ENCODE measurements around the gene SLC35F2. TPM values are rescaled to one million over a fixed set of nuclear protein-coding genes. Genes with fewer than 3 reads are reported as not detected.
"Not testable (repeated sequence)": the region's sequence is repeated elsewhere in the genome, so short reads cannot be mapped to it uniquely, and the experiment has no call there.

The SLC35F2 gene
- polyA plus RNA-seq, 4 donors = 10.3 to 21.5 (median 13.3) TPM

DNA sequence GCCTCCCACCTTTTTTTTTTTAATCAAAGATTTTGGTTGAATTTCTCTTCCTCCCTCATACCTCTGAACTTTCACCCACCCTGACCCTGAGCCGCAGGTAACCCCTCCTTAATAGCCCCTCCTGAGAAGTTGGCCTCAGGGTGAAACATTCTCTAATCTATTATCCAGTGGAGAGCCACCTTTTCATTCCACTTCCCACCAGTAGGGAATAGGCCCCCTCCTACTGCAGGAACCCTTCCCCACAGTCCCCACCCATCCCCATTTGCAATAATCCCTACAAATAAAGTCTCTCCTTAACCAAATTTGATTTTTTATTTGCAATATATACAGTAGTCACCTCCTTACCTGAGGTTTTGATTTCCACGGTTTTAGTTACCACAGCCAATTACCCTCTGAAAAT lies 2.1 kb upstream of the SLC35F2 start:
- FAIRE-seq (no peak), DNase-seq (no peak)
- Histone ChIP-seq H3K9me3 (ENCODE audit: control insufficient read depth in 2 of 2, insufficient read depth in 1 of 2, low read depth in 1 of 2, low read length in 1 of 2) (no peaks in the 10 kb centered on the region), H3K27ac (ENCODE audit: low read depth in 1 of 3, low read length in 2 of 3) (peak overlapping the region in 1 of 3 donors; percentile 34), H3K4me1 (ENCODE audit: control insufficient read depth in 3 of 3, insufficient read depth in 2 of 3, low read depth in 1 of 3, low read length in 2 of 3) (peaks cover 0 to 1% (median 0%) of the 10 kb centered on the region in 3 donors), H3K36me3 (ENCODE audit: control insufficient read depth in 3 of 3, insufficient read depth in 2 of 3, low read depth in 1 of 3, low read length in 3 of 3) (no peaks in the 10 kb centered on the region), H3K4me3 (ENCODE audit: low read depth in 1 of 3, low read length in 3 of 3) (no peak overlapping the region), H3K27me3 (ENCODE audit: control insufficient read depth in 3 of 3, insufficient read depth in 3 of 3, low read length in 3 of 3) (peaks cover 0 to 9% (median 0%) of the 10 kb centered on the region in 3 donors)
- 71 to 76% (median 73%) methylated on average over 2 of the region's 2 CpGs for WGBS, 3 donors

DNA sequence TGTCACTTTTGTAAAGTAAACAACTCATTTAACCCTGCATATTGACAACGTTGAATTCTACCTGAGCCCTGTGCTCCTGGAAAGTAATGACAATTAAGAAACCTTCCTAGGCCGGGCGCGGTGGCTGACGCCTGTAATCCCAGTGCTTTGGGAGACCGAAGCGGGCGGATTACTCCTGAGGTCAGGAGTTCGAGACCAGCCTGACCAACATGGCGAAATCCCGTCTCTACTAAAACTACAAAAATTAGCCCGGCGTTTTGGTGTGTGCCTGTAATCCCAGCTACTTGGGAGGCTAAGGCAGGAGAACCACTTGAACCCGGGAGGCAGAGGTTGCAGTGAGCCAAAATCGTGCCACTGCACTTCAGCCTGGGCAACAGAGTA lies 1.6 kb upstream of the SLC35F2 start:
- H3K4me3 ChIP-seq (ENCODE audit: low read depth in 1 of 3, low read length in 3 of 3); H3K4me1 ChIP-seq (ENCODE audit: control insufficient read depth in 3 of 3, insufficient read depth in 2 of 3, low read depth in 1 of 3, low read length in 2 of 3); FAIRE-seq; H3K27me3 ChIP-seq (ENCODE audit: control insufficient read depth in 3 of 3, insufficient read depth in 3 of 3, low read length in 3 of 3); DNase-seq; H3K36me3 ChIP-seq (ENCODE audit: control insufficient read depth in 3 of 3, insufficient read depth in 2 of 3, low read depth in 1 of 3, low read length in 3 of 3); H3K9me3 ChIP-seq (ENCODE audit: control insufficient read depth in 2 of 2, insufficient read depth in 1 of 2, low read depth in 1 of 2, low read length in 1 of 2): not testable (repeated sequence)
- H3K27ac ChIP-seq (ENCODE audit: low read depth in 1 of 3, low read length in 2 of 3) = peak overlapping the region in 1 of 3 donors; percentile 60
- WGBS, 3 donors = 78 to 83% (median 82%) methylated on average over 15 of the region's 15 CpGs

DNA sequence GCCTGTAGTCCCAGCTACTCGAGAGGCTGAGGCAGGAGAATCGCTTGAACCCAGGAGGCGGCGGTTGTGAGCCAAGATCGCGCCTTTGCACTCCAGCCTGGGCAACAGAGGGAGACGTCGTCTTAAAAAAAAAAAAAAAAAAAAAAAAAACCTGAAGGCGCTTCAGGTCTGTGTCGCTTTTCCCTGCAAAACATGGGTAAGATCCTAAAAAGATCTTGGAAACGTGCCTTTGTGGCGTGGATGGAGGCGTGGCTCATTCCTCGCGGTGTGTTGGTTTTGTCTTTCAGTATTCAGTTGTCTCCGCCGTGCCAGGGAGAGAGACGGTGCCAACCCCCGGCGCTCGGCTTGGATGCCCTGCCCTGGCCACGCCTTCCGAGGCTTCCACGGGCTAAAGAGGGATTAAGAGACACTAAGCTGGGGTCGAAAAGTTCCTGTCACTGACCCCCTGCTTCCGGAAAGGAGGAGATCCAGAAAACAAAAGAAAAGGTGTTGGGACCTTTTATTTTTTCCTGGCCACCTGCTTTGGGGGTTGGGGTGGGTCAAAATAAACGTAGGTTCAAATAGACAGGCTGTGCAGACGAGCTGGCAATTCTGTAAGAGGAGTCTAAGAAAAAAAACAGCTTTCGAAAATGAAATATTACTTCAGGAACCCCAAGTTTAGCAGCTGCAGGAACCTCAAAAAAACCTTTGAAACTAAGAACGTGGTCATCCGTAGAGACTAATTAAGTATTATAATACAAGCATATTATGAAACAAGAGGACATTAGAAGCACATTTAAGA lies 1.1 kb upstream of the SLC35F2 start:
- 1 to 3% (median 1%) methylated on average over 31 of the region's 31 CpGs for WGBS, 3 donors
- H3K36me3 ChIP-seq (ENCODE audit: control insufficient read depth in 3 of 3, insufficient read depth in 2 of 3, low read depth in 1 of 3, low read length in 3 of 3) = no peaks in the 10 kb centered on the region
- H3K27ac ChIP-seq (ENCODE audit: low read depth in 1 of 3, low read length in 2 of 3) = peak overlapping the region in 2 of 3 donors; percentile 37 to 84
- peaks cover 0 to 3% (median 0%) of the 10 kb centered on the region in 3 donors for H3K4me1 ChIP-seq (ENCODE audit: control insufficient read depth in 3 of 3, insufficient read depth in 2 of 3, low read depth in 1 of 3, low read length in 2 of 3)
- peaks cover 0 to 9% (median 0%) of the 10 kb centered on the region in 3 donors for H3K27me3 ChIP-seq (ENCODE audit: control insufficient read depth in 3 of 3, insufficient read depth in 3 of 3, low read length in 3 of 3)
- DNase-seq = peak; percentile 44 to 51
- H3K9me3 ChIP-seq (ENCODE audit: control insufficient read depth in 2 of 2, insufficient read depth in 1 of 2, low read depth in 1 of 2, low read length in 1 of 2) = no peaks in the 10 kb centered on the region
- no peak for FAIRE-seq
- peak overlapping the region in 2 of 3 donors; percentile 74 to 87 for H3K4me3 ChIP-seq (ENCODE audit: low read depth in 1 of 3, low read length in 3 of 3)

DNA sequence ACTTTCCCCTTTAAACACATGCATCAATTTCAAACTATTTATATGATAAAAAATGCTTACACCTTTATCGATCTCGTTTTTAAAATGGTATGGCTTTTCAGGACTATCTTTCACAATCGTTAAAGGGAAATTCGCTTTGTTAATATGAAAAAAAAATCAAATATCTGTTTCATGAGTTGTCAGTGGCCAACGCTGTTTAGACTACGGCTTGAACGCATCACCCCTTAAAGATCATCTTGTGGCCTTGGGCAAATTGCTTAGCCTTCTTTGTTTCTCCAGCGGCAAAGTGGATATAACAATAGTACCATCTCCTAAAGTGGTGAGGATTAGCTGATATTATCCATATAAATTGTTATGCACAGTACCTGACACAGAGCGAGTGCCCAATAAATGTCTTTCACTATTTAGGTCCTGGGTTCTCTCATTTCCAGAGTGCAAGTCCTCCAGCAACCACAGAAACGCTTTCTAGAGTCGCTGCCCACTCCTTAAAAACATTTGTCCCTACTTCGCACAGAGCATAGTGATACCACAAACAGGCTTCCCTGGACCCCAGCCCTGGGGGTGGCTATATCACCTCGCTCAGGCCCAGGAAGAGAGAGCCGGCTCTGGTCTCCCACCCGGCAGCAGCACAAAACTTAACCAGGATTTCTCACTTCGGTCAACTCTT lies 904 bp downstream of the SLC35F2 start:
- Histone ChIP-seq H3K27ac (ENCODE audit: low read depth in 1 of 3, low read length in 2 of 3) (peak overlapping the region; percentile 68 to 84 (median 74)), H3K4me1 (ENCODE audit: control insufficient read depth in 3 of 3, insufficient read depth in 2 of 3, low read depth in 1 of 3, low read length in 2 of 3) (peaks cover 0 to 3% (median 0%) of the 10 kb centered on the region in 3 donors), H3K27me3 (ENCODE audit: control insufficient read depth in 3 of 3, insufficient read depth in 3 of 3, low read length in 3 of 3) (peaks cover 0 to 9% (median 0%) of the 10 kb centered on the region in 3 donors), H3K4me3 (ENCODE audit: low read depth in 1 of 3, low read length in 3 of 3) (peak overlapping the region; percentile 63 to 87 (median 74)), H3K9me3 (ENCODE audit: control insufficient read depth in 2 of 2, insufficient read depth in 1 of 2, low read depth in 1 of 2, low read length in 1 of 2) (no peaks in the 10 kb centered on the region), H3K36me3 (ENCODE audit: control insufficient read depth in 3 of 3, insufficient read depth in 2 of 3, low read depth in 1 of 3, low read length in 3 of 3) (no peaks in the 10 kb centered on the region)
- FAIRE-seq (no peak), DNase-seq (peak in 1 of 2 donors; percentile 58)
- 10 to 33% (median 15%) methylated on average over 16 of the region's 16 CpGs for WGBS, 3 donors

DNA sequence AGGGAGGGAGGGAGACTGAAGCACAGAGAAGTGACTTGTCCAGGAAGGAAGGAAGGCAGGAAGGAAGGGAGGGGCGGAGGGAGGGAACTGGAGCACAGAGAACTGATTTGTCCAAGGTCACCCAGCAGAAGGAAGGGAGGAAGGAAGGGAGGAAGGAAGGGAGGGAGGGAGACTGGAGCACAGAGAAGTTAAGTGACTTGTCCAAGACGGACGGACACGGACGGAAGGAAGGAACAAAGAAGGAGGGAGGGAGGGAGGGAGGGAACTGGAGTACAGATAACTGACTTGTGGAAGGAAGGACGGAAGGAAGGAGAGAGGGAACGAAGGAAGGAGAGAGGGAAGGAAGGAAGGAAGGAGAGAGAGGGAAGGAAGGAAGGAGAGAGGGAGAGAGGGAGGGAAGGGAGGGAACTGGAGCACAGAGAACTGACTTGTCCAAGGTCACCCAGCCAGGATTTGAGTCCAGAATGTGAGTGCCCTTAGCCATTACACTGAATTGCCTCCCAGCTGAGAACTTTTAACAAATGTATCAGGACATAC lies 1.5 kb downstream of the SLC35F2 start:
- H3K4me3 ChIP-seq (ENCODE audit: low read depth in 1 of 3, low read length in 3 of 3) = peak overlapping the region in 1 of 3 donors; percentile 87
- H3K27me3 ChIP-seq (ENCODE audit: control insufficient read depth in 3 of 3, insufficient read depth in 3 of 3, low read length in 3 of 3) = peaks cover 0 to 9% (median 0%) of the 10 kb centered on the region in 3 donors
- H3K9me3 ChIP-seq (ENCODE audit: control insufficient read depth in 2 of 2, insufficient read depth in 1 of 2, low read depth in 1 of 2, low read length in 1 of 2) = no peaks in the 10 kb centered on the region
- no peak for FAIRE-seq
- H3K4me1 ChIP-seq (ENCODE audit: control insufficient read depth in 3 of 3, insufficient read depth in 2 of 3, low read depth in 1 of 3, low read length in 2 of 3) = peaks cover 0 to 3% (median 0%) of the 10 kb centered on the region in 3 donors
- peak overlapping the region in 2 of 3 donors; percentile 41 to 65 for H3K27ac ChIP-seq (ENCODE audit: low read depth in 1 of 3, low read length in 2 of 3)
- no peaks in the 10 kb centered on the region for H3K36me3 ChIP-seq (ENCODE audit: control insufficient read depth in 3 of 3, insufficient read depth in 2 of 3, low read depth in 1 of 3, low read length in 3 of 3)
- 7 to 35% (median 30%) methylated on average over 7 of the region's 7 CpGs for WGBS, 3 donors
- peak in 1 of 2 donors; percentile 82 for DNase-seq

DNA sequence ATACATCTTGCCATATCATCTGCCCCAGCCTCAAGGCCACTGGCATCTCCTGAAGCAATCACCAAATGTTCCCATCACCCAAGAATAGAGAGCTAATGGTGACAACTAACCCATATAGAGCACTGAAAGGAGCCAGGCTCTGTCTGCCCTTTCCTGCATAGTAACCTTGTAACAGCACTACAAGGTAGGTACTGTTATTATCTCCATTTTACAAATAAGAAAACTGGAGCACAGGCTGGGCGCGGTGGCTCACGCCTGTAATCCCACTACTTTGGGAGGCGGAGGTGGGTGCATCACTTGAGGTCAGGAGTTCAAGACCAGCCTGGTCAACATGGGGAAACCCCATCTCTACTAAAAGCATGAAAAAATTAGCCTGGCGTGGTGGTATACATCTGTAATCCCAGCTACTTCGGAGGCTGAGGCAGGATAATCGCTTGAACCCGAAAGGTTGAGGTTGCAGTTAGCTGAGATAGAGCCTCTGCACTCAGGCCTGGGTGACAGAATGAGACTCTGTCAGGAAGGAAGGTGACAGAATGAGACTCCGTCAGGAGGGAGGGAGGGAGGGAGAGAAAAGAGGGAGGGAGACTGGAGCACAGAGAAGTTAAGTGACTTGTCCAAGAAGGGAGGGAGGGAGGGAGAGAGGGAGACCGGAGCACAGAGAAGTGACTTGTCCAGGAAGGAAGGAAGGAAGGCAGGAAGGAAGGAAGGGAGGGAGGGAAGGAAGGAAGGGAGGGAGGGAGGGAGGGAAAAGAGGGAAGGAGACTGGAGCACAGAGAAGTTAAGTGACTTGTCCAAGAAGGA lies 2.2 kb downstream of the SLC35F2 start:
- peaks cover 0 to 9% (median 0%) of the 10 kb centered on the region in 3 donors for H3K27me3 ChIP-seq (ENCODE audit: control insufficient read depth in 3 of 3, insufficient read depth in 3 of 3, low read length in 3 of 3)
- H3K36me3 ChIP-seq (ENCODE audit: control insufficient read depth in 3 of 3, insufficient read depth in 2 of 3, low read depth in 1 of 3, low read length in 3 of 3) = no peaks in the 10 kb centered on the region
- no peak for FAIRE-seq
- 56 to 63% (median 63%) methylated on average over 10 of the region's 10 CpGs for WGBS, 3 donors
- DNase-seq = peak in 1 of 2 donors; percentile 47
- peak overlapping the region in 2 of 3 donors; percentile 15 to 65 for H3K27ac ChIP-seq (ENCODE audit: low read depth in 1 of 3, low read length in 2 of 3)
- H3K4me1 ChIP-seq (ENCODE audit: control insufficient read depth in 3 of 3, insufficient read depth in 2 of 3, low read depth in 1 of 3, low read length in 2 of 3) = peaks cover 0 to 3% (median 0%) of the 10 kb centered on the region in 3 donors
- H3K4me3 ChIP-seq (ENCODE audit: low read depth in 1 of 3, low read length in 3 of 3) = no peak overlapping the region
- H3K9me3 ChIP-seq (ENCODE audit: control insufficient read depth in 2 of 2, insufficient read depth in 1 of 2, low read depth in 1 of 2, low read length in 1 of 2) = no peaks in the 10 kb centered on the region

DNA sequence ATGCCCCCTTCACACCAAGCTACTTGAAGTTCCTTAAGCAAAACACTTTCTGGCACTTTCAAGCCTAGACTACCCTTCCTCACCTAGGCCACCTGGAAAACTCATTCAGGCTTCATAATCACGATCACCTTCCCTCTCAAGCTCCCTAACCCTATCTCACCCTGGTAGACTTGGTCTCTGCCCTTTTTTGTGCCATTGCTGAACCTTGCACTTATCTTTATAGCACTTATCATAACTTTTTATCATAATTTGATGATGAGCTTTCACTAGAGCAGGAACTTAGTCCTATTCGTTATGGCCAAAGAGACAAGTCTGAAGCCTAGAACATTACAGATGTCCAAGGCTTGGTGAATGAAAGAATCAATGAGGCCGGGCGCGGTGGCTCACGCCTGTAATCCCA lies 5.5 kb downstream of the SLC35F2 start:
- DNase-seq = peak in 1 of 2 donors; percentile 68
- H3K27me3 ChIP-seq (ENCODE audit: control insufficient read depth in 3 of 3, insufficient read depth in 3 of 3, low read length in 3 of 3) = no peaks in the 10 kb centered on the region
- H3K4me3 ChIP-seq (ENCODE audit: low read depth in 1 of 3, low read length in 3 of 3) = no peak overlapping the region
- 46 to 79% (median 51%) methylated on average over 6 of the region's 6 CpGs for WGBS, 3 donors
- no peak overlapping the region for H3K27ac ChIP-seq (ENCODE audit: low read depth in 1 of 3, low read length in 2 of 3)
- H3K4me1 ChIP-seq (ENCODE audit: control insufficient read depth in 3 of 3, insufficient read depth in 2 of 3, low read depth in 1 of 3, low read length in 2 of 3) = peaks cover 0 to 5% (median 2%) of the 10 kb centered on the region in 3 donors
- no peak for FAIRE-seq
- no peaks in the 10 kb centered on the region for H3K9me3 ChIP-seq (ENCODE audit: control insufficient read depth in 2 of 2, insufficient read depth in 1 of 2, low read depth in 1 of 2, low read length in 1 of 2)
- H3K36me3 ChIP-seq (ENCODE audit: control insufficient read depth in 3 of 3, insufficient read depth in 2 of 3, low read depth in 1 of 3, low read length in 3 of 3) = no peaks in the 10 kb centered on the region
